MCF 10A (cell line): Measurements from ENCODE around the gene ZNF316. TPM values are rescaled to one million over a fixed set of nuclear protein-coding genes. Genes with fewer than 3 reads are reported as not detected.

ENCODE experiments used
- BruUV-seq: library from RNA; stranded (reverse); fragments of 400-500 nt; replicated peaks from 2 replicates; lab custom pipeline; 2021; lab: Mats Ljungman, UMichigan
- CTCF ChIA-PET: fragments of 300-600 bp; sonication (Branson Sonifier 250); formaldehyde crosslinking; extraction: SDS; loops from one replicate; lab custom pipeline; 2021; ENCODE audit warnings: antibody characterized with exemption, inconsistent platforms; lab: Yijun Ruan, JAX
- POLR2A ChIA-PET: fragments of 300-600, 350-650 bp; sonication (Branson Sonifier 250); formaldehyde crosslinking; extraction: SDS; loops from one replicate; lab custom pipeline; 2020; ENCODE audit warnings: antibody characterized with exemption, inconsistent platforms; lab: Yijun Ruan, JAX
- DNase-seq: peaks from one replicate; pipeline ENCODE4 v3.0.0-alpha.2; 2018; ENCODE audit not compliant: unreplicated experiment
- H3K27ac Mint-ChIP-seq: one replicate; pipeline ENCODE4 v1.8.0; 2022; ENCODE audit warnings: mild to moderate bottlenecking, low read depth, mixed read lengths; ENCODE audit not compliant: unreplicated experiment
- H3K27me3 Mint-ChIP-seq: one replicate; pipeline ENCODE4 v1.8.0; 2022; ENCODE audit warnings: mixed read lengths; ENCODE audit not compliant: insufficient read depth, unreplicated experiment
- H3K36me3 Mint-ChIP-seq: one replicate; pipeline ENCODE4 v1.8.0; 2022; ENCODE audit warnings: mild to moderate bottlenecking, moderate library complexity, mixed read lengths; ENCODE audit not compliant: insufficient read depth, unreplicated experiment
- H3K4me1 Mint-ChIP-seq: one replicate; pipeline ENCODE4 v1.8.0; 2022; ENCODE audit warnings: mixed read lengths; ENCODE audit not compliant: insufficient read depth, unreplicated experiment
- H3K4me3 Mint-ChIP-seq: one replicate; pipeline ENCODE4 v1.8.0; 2022; ENCODE audit warnings: mild to moderate bottlenecking, moderate library complexity, mixed read lengths; ENCODE audit not compliant: unreplicated experiment
- H3K9me3 Mint-ChIP-seq: one replicate; pipeline ENCODE4 v1.8.0; 2022; ENCODE audit warnings: mixed read lengths; ENCODE audit not compliant: unreplicated experiment
- intact Hi-C: fragments of 100-400 bp; cut with micrococcal nuclease; formaldehyde crosslinking; loops from 2 replicates; pipeline ENCODE4 v1.14.1; 2022
- total RNA-seq: library from RNA; stranded (reverse); gene quantifications from 2 replicates; pipeline ENCODE4 v1.2.3, GENCODE V29; 2022
- TF ChIP-seq, protein P1 (sequence below): fragments of 200-600 bp; IDR thresholded peaks from one replicate; pipeline ENCODE4 v1.8.0; 2022; ENCODE audit warnings: antibody characterized with exemption, mild to moderate bottlenecking; ENCODE audit not compliant: unreplicated experiment

Gene ZNF316
- total RNA-seq, 1 experiment from 2014 or later = 27.1 TPM

DNA sequence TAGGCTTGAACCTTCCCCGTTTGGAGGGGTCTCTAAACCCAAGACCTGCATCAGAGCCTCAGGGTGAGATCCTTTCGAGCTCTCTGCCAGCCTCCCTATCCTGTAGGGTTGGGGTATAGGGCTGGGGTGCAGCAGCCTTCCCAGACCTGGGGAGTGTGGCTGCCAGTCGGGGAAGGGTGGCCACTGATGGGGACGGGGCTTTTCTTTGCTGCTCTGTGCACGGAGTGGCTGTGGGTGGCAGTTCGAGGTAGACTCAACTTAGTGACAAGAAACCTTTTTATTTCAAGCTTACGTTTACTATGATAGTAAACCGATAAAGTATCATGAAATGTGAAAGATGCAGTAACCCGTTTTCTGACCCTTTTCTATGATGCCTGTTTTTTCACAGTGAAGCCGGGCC, 13.0 kb downstream of the ZNF316 start:
- no peaks in the 10 kb centered on the region for H3K27me3 Mint-ChIP-seq
- DNase-seq = no peak
- H3K4me3 Mint-ChIP-seq = no peak overlapping the region
- no TSS peak for BruUV-seq
- ChIA-PET CTCF (no interaction called here), POLR2A (no interaction called here)
- intact Hi-C loops = no loop called here
- peaks cover 64% of the 10 kb centered on the region for H3K36me3 Mint-ChIP-seq
- TF ChIP-seq, protein P1, sequence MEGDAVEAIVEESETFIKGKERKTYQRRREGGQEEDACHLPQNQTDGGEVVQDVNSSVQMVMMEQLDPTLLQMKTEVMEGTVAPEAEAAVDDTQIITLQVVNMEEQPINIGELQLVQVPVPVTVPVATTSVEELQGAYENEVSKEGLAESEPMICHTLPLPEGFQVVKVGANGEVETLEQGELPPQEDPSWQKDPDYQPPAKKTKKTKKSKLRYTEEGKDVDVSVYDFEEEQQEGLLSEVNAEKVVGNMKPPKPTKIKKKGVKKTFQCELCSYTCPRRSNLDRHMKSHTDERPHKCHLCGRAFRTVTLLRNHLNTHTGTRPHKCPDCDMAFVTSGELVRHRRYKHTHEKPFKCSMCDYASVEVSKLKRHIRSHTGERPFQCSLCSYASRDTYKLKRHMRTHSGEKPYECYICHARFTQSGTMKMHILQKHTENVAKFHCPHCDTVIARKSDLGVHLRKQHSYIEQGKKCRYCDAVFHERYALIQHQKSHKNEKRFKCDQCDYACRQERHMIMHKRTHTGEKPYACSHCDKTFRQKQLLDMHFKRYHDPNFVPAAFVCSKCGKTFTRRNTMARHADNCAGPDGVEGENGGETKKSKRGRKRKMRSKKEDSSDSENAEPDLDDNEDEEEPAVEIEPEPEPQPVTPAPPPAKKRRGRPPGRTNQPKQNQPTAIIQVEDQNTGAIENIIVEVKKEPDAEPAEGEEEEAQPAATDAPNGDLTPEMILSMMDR = no peak
- no peaks in the 10 kb centered on the region for H3K9me3 Mint-ChIP-seq
- no peaks in the 10 kb centered on the region for H3K4me1 Mint-ChIP-seq
- H3K27ac Mint-ChIP-seq = no peak overlapping the region

DNA sequence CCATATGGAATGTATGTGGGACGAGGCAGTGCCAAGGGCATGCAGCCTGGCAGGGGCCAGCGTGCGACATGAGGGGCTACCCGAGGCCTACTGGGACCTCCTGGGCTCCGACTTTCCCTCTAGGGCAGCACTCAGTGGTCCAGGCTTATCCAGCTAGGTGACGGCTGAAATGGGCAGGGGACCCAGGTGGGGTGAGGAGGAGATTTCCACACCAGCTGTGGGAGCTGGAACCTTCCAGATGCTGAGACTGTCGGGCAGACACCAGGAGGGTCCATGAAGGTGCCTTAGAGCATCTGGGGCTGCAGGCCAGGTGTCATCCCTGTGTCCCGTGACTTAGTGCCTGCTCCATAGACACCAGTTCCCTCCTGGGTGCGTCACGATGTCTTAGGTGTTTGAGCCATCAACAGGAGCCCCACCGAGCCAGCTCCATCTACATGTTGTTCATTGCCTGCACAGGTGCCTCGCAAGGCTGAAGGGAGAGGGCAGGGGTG, 13.4 kb downstream of the ZNF316 start:
- POLR2A ChIA-PET = no interaction called here
- intact Hi-C loops = no loop called here
- no peaks in the 10 kb centered on the region for H3K9me3 Mint-ChIP-seq
- no peaks in the 10 kb centered on the region for H3K27me3 Mint-ChIP-seq
- no peak overlapping the region for H3K27ac Mint-ChIP-seq
- peaks cover 64% of the 10 kb centered on the region for H3K36me3 Mint-ChIP-seq
- TF ChIP-seq, protein P1 = no peak
- CTCF ChIA-PET = interaction anchor here (0.6 kb wide), 1 partner anchor 61 kb away, joined by 3 read pairs; no protein-coding TSS in a partner anchor
- no peak overlapping the region for H3K4me3 Mint-ChIP-seq
- no peaks in the 10 kb centered on the region for H3K4me1 Mint-ChIP-seq
- BruUV-seq = no TSS peak
- no peak for DNase-seq

DNA sequence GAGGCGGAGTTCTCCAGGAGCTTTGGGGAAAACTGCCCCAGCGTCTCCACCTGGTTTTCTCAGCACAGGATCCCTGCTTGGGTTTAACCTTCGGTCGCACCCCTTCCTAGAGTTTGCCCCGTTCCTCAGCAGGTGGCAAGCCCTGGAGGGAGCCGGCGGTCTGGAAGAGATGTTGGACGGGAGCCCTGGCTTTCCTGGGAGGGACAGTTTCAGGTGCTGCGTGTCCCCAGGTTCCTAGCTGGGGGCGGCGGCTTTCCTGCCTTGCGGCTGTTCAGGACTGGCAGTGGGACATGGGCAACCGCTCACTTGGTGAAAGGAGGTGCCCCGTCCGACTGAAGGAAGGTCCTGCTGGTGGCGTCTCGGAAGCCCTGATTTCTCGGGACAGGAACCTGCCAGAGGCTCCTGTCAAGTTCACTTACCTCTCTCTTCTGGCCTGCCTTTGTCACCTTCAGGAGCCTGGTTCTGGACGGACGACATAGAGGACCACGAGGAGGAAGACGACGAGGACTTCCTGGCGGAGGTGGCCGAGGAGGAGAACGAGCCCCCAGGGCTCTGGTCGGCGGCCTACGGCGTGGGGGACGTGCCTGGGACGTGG, 14.8 kb downstream of the ZNF316 start:
- DNase-seq = no peak
- BruUV-seq = no TSS peak
- no peak overlapping the region for H3K4me3 Mint-ChIP-seq
- TF ChIP-seq, protein P1 = no peak
- no peaks in the 10 kb centered on the region for H3K27me3 Mint-ChIP-seq
- intact Hi-C loops = no loop called here
- CTCF ChIA-PET = interaction anchor here (0.6 kb wide), 1 partner anchor 74 kb away, joined by 3 read pairs; no protein-coding TSS in a partner anchor
- H3K27ac Mint-ChIP-seq = no peak overlapping the region
- H3K36me3 Mint-ChIP-seq = peaks cover 64% of the 10 kb centered on the region
- POLR2A ChIA-PET = no interaction called here
- H3K9me3 Mint-ChIP-seq = no peaks in the 10 kb centered on the region
- no peaks in the 10 kb centered on the region for H3K4me1 Mint-ChIP-seq

DNA sequence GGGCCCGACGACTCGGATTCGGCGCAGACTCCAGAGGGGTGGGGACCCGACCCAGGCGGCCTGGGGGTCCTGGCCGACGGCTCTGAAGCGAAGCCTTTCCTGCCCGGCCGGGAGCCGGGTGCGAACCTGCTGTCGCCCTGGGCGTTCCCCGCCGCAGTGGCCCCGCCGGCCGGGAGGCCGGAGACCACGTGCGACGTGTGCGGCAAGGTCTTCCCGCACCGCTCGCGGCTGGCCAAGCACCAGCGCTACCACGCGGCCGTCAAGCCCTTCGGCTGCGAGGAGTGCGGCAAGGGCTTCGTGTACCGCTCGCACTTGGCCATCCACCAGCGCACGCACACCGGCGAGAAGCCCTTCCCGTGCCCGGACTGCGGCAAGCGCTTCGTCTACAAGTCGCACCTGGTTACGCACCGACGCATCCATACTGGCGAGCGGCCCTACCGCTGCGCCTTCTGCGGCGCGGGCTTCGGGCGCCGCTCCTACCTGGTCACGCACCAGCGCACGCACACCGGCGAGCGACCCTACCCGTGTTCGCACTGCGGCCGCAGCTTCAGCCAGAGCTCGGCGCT, 15.4 kb downstream of the ZNF316 start:
- Mint-ChIP-seq H3K9me3 (no peaks in the 10 kb centered on the region), H3K27me3 (no peaks in the 10 kb centered on the region), H3K4me3 (no peak overlapping the region), H3K4me1 (no peaks in the 10 kb centered on the region), H3K36me3 (peaks cover 58% of the 10 kb centered on the region), H3K27ac (no peak overlapping the region)
- intact Hi-C loops = no loop called here
- ChIA-PET POLR2A (no interaction called here), CTCF (interaction anchor here (0.6 kb wide), 1 partner anchor 47 kb away, joined by 3 read pairs; no protein-coding TSS in a partner anchor)
- no peak for DNase-seq
- no TSS peak for BruUV-seq
- TF ChIP-seq, protein P1 = no peak
